K562 (cell line): Measurements from ENCODE around the gene DLL4. TPM values are rescaled to one million over a fixed set of nuclear protein-coding genes. Genes with fewer than 3 reads are reported as not detected.

ENCODE experiments used
- BRD4 ChIP-seq: fragments of 200-600 bp; sonication (generic); IDR thresholded peaks from 2 replicates; pipeline ENCODE4 v1.6.1; 2017; ENCODE audit warnings: inconsistent platforms
- CBX3 ChIP-seq, 2 experiments: IDR thresholded peaks; 1 replicate in 1 of 2; 2 replicates in 1 of 2; pipeline ENCODE4 v1.6.1; 2012; ENCODE audit warnings: inconsistent platforms in 2 of 2, low read length in 2 of 2, borderline replicate concordance in 1 of 2, control low read depth in 1 of 2
- DMBX1 ChIP-seq: fragments of 250-450 bp; sonication (Bioruptor Pico); IDR thresholded peaks from 2 replicates; pipeline ENCODE4 v1.8.0; 2022; ENCODE audit warnings: inconsistent platforms, mild to moderate bottlenecking, moderate library complexity, borderline replicate concordance
- GATA2 ChIP-seq: sonication (generic); formaldehyde crosslinking; IDR thresholded peaks from 2 replicates; pipeline ENCODE4 v1.4.0; 2020; ENCODE audit warnings: mild to moderate bottlenecking, missing genetic modification reagents
- HMG20B ChIP-seq: fragments of 250-450 bp; sonication (Bioruptor Pico); IDR thresholded peaks from 2 replicates; pipeline ENCODE4 v1.5.0; 2021; ENCODE audit warnings: mild to moderate bottlenecking
- MAFG ChIP-seq: fragments of 450-650 bp; conservative IDR thresholded peaks from 2 replicates; pipeline ENCODE4 v1.6.1; 2016; ENCODE audit warnings: missing genetic modification characterization, missing compliant biosample characterization
- NCOA1 ChIP-seq: fragments of 450-650 bp; IDR thresholded peaks from 2 replicates; pipeline ENCODE4 v1.6.1; 2016; ENCODE audit warnings: low read depth
- NFE2L1 ChIP-seq: fragments of 450-650 bp; IDR thresholded peaks from 2 replicates; pipeline ENCODE4 v1.6.1; 2016; ENCODE audit warnings: missing genetic modification characterization, low read depth, mild to moderate bottlenecking, missing compliant biosample characterization, moderate library complexity, borderline replicate concordance
- NR4A1 ChIP-seq, 2 experiments: fragments of 250-450 bp in 1 of 2; fragments of 450-650 bp in 1 of 2; sonication (Bioruptor Pico) in 1 of 2; IDR thresholded peaks; 2 replicates each; pipeline versions ENCODE4 v1.4.0 to v1.6.1; 2016 to 2020; ENCODE audit warnings: mild to moderate bottlenecking in 2 of 2, missing compliant biosample characterization in 1 of 2, missing genetic modification characterization in 1 of 2, moderate library complexity in 1 of 2
- PHF8 ChIP-seq: fragments of 200-600 bp; sonication (generic); IDR thresholded peaks from 2 replicates; pipeline ENCODE4 v1.6.1; 2012; ENCODE audit warnings: mixed run types, mild to moderate bottlenecking, inconsistent platforms, low read length, moderate library complexity, borderline replicate concordance
- RBFOX2 ChIP-seq: fragments of 200-400 bp; formaldehyde crosslinking; IDR thresholded peaks from 2 replicates; pipeline ENCODE4 v1.6.1; 2017; ENCODE audit warnings: low read depth, mild to moderate bottlenecking, low read length, moderate library complexity
- SLC30A9 ChIP-seq: fragments of 250-450 bp; sonication (Bioruptor Pico); IDR thresholded peaks from 2 replicates; pipeline ENCODE4 v1.8.0; 2022; ENCODE audit warnings: mild to moderate bottlenecking, moderate library complexity
- SNRNP70 ChIP-seq: fragments of 200-400 bp; formaldehyde crosslinking; optimal IDR thresholded peaks from 2 replicates; pipeline ENCODE3; 2017; ENCODE audit warnings: low read depth, low read length
- ZNF174 ChIP-seq: fragments of 250-450 bp; sonication (Bioruptor Pico); IDR thresholded peaks from 2 replicates; pipeline ENCODE4 v1.4.0; 2020; ENCODE audit warnings: mild to moderate bottlenecking
- ZNF175 ChIP-seq: fragments of 200-800 bp; sonication (Bioruptor generic); IDR thresholded peaks from 2 replicates; pipeline ENCODE4 v1.6.1; 2016; ENCODE audit warnings: low read depth, mild to moderate bottlenecking, missing genetic modification characterization, missing compliant biosample characterization
- ZNF408 ChIP-seq: fragments of 250-450 bp; sonication (Bioruptor Pico); IDR thresholded peaks from 2 replicates; pipeline ENCODE4 v1.4.0; 2020; ENCODE audit warnings: low read depth, mild to moderate bottlenecking, moderate library complexity
- ZNF76 ChIP-seq: fragments of 250-450 bp; sonication (Bioruptor Pico); IDR thresholded peaks from 2 replicates; pipeline ENCODE4 v1.4.0; 2020; ENCODE audit warnings: mild to moderate bottlenecking, moderate library complexity, borderline replicate concordance
- polyA plus RNA-seq, 8 experiments: library from polyadenylated mRNA; depleted of rRNA in 4 of 8; stranded (reverse) in 5 of 8; unstranded in 3 of 8; fragments of >200 nt; fragmentation: Nextera tagmentation in 2 of 8; fragmentation: Illumina TruSeq in 1 of 8; extraction: Ambion mirVana in 2 of 8; extraction: Trizol in 1 of 8; gene quantifications; 2 replicates each; pipeline versions ENCODE4 v1.2.1 to v1.2.3, GENCODE V29; 2011 to 2014; ENCODE audit warnings: inconsistent platforms in 1 of 8, missing spikeins in 1 of 8
- total RNA-seq, 7 experiments: library from RNA; depleted of rRNA in 6 of 7; stranded (reverse); fragments of >200 nt in 6 of 7; fragmentation: Illumina TruSeq in 2 of 7; extraction: Trizol in 2 of 7; gene quantifications; 2 replicates each; pipeline versions ENCODE4 v1.2.1 to v1.2.3, GENCODE V29; 2011 to 2021; ENCODE audit warnings: low replicate concordance in 1 of 7
- TF ChIP-seq, protein P1 (sequence below): sonication (generic); formaldehyde crosslinking; IDR thresholded peaks from 2 replicates; pipeline ENCODE4 v1.8.1; 2023; ENCODE audit warnings: mild to moderate bottlenecking, missing genetic modification reagents, moderate library complexity
- TF ChIP-seq, protein P2 (sequence below): fragments of 250-450 bp; sonication (Bioruptor Pico); IDR thresholded peaks from 2 replicates; pipeline ENCODE4 v1.8.0; 2021; ENCODE audit warnings: borderline replicate concordance, mild to moderate bottlenecking, moderate library complexity; ENCODE audit not compliant: poor library complexity, severe bottlenecking
- TF ChIP-seq, protein P3 (sequence below): fragments of 450-650 bp; formaldehyde crosslinking; IDR thresholded peaks from 2 replicates; pipeline ENCODE4 v1.4.0; 2022; ENCODE audit warnings: missing genetic modification characterization
- TF ChIP-seq, protein P4 (sequence below): fragments of 450-650 bp; formaldehyde crosslinking; IDR thresholded peaks from 2 replicates; pipeline ENCODE4 v1.4.0; 2022; ENCODE audit warnings: mild to moderate bottlenecking, moderate library complexity

Gene DLL4
- total and polyA plus RNA-seq, 9 of the 15 experiments (the other 6 are each of a cell fraction or from before 2014, with no cell fraction given): 0.04 to 1.1 (median 0.41) TPM; not detected in 1

DNA sequence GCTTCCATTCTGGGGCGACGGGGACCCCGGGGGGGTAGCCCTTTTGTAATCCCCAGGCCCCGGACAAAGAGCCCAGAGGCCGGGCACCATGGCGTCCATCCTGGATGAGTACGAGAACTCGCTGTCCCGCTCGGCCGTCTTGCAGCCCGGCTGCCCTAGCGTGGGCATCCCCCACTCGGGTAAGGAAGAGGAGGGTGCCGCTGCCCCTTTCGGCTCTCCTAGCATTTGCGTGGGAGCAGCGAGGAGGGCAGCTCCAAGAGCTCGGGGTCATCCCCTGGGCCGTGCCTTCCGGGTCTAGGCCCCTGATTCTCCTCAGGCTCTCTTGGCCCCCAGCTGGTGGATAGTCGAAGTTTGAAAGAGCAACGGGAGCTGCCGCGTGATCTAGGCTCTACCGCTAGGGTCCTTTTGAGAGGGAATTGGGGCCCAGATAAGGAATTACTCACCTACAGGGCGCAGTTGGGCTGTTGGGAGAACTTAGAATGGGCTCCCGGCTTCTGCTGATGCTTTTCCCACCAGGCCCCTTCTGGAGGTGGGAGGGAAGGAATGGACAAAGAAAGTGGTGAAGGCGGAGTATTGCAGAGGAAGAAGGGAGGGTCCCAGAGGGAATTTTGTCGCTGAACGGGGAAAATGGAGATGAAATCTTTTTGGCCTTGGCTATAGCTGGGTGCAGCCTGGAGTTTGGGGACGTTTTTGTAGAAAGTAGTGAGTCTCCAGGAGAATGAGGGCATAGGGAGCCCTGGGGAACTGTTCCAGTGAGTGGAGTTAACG is 34.3 kb upstream of the DLL4 start (continued):
- TF ChIP-seq SLC30A9 (no peak), DMBX1 (CRISPR knock-in tag) (no peak), PHF8 (peak; percentile 42; the same call in 1 of the 2 replicates), RBFOX2 (peak; percentile 34), NR4A1 (CRISPR knock-in tag; IDR thresholded peaks at IDR 0.05) (no peak), NR4A1 (tag; IDR thresholded peaks at IDR 0.05) (no peak), ZNF408 (no peak), BRD4 (no peak), HMG20B (CRISPR knock-in tag) (no peak), NCOA1 (no peak), GATA2 (CRISPR knock-in tag) (peak; percentile 47), ZNF174 (CRISPR knock-in tag) (no peak), NFE2L1 (tag) (no peak), ZNF76 (CRISPR knock-in tag) (no peak), CBX3 (IDR thresholded peaks at IDR 0.05; ENCODE audit: borderline replicate concordance in 1 of 2, low read length in 2 of 2) (peak in 1 of 2 experiments; percentile 81; a peak in 1 of 3 replicates), MAFG (tag) (no peak), SNRNP70 (no peak), ZNF175 (CRISPR knock-in tag) (no peak)
- TF ChIP-seq, protein P1, sequence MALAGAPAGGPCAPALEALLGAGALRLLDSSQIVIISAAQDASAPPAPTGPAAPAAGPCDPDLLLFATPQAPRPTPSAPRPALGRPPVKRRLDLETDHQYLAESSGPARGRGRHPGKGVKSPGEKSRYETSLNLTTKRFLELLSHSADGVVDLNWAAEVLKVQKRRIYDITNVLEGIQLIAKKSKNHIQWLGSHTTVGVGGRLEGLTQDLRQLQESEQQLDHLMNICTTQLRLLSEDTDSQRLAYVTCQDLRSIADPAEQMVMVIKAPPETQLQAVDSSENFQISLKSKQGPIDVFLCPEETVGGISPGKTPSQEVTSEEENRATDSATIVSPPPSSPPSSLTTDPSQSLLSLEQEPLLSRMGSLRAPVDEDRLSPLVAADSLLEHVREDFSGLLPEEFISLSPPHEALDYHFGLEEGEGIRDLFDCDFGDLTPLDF (CRISPR knock-in tag): 0 out of 2 replicates have a peak, but pooled peaks have one; percentile 51
- TF ChIP-seq, protein P2, sequence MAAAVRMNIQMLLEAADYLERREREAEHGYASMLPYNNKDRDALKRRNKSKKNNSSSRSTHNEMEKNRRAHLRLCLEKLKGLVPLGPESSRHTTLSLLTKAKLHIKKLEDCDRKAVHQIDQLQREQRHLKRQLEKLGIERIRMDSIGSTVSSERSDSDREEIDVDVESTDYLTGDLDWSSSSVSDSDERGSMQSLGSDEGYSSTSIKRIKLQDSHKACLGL (CRISPR knock-in tag): no peak
- TF ChIP-seq, protein P3, sequence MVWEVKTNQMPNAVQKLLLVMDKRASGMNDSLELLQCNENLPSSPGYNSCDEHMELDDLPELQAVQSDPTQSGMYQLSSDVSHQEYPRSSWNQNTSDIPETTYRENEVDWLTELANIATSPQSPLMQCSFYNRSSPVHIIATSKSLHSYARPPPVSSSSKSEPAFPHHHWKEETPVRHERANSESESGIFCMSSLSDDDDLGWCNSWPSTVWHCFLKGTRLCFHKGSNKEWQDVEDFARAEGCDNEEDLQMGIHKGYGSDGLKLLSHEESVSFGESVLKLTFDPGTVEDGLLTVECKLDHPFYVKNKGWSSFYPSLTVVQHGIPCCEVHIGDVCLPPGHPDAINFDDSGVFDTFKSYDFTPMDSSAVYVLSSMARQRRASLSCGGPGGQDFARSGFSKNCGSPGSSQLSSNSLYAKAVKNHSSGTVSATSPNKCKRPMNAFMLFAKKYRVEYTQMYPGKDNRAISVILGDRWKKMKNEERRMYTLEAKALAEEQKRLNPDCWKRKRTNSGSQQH (CRISPR knock-in tag): 0 out of 2 replicates have a peak, but pooled peaks have one; percentile 45
- TF ChIP-seq, protein P4, sequence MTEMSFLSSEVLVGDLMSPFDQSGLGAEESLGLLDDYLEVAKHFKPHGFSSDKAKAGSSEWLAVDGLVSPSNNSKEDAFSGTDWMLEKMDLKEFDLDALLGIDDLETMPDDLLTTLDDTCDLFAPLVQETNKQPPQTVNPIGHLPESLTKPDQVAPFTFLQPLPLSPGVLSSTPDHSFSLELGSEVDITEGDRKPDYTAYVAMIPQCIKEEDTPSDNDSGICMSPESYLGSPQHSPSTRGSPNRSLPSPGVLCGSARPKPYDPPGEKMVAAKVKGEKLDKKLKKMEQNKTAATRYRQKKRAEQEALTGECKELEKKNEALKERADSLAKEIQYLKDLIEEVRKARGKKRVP (CRISPR knock-in tag): no peak
